Adipocyte (in vitro differentiated cells): Measurements from ENCODE around the gene STX1B.
"Not testable (repeated sequence)": the region's sequence is repeated elsewhere in the genome, so short reads cannot be mapped to it uniquely, and the experiment has no call there.

ENCODE experiments used
- DNase-seq: peaks from one replicate; pipeline ENCODE4 v3.0.0-alpha.2; 2015; ENCODE audit warnings: low read depth
- H3K27me3 ChIP-seq: replicated peaks from 2 replicates; pipeline ENCODE4 v1.7.0; 2013; ENCODE audit warnings: mild to moderate bottlenecking, low read length, moderate library complexity; ENCODE audit not compliant: control insufficient read depth, insufficient read depth
- H3K36me3 ChIP-seq: 2 replicates; pipeline ENCODE4 v1.7.0; 2013; ENCODE audit warnings: low read length, mild to moderate bottlenecking, moderate library complexity; ENCODE audit not compliant: control insufficient read depth, insufficient read depth, severe bottlenecking
- H3K4me1 ChIP-seq: 2 replicates; pipeline ENCODE4 v1.7.0; 2013; ENCODE audit warnings: mild to moderate bottlenecking, low read length, moderate library complexity; ENCODE audit not compliant: control insufficient read depth, insufficient read depth
- H3K4me3 ChIP-seq: 2 replicates; pipeline ENCODE4 v1.7.0; 2013; ENCODE audit warnings: mild to moderate bottlenecking, low read length, moderate library complexity
- H3K9ac ChIP-seq: 2 replicates; pipeline ENCODE4 v1.7.0; 2013; ENCODE audit warnings: mild to moderate bottlenecking, low read length, moderate library complexity
- H3K9me3 ChIP-seq: 2 replicates; pipeline ENCODE4 v1.7.0; 2013; ENCODE audit warnings: mild to moderate bottlenecking, low read length, moderate library complexity; ENCODE audit not compliant: control insufficient read depth

Gene STX1B

DNA sequence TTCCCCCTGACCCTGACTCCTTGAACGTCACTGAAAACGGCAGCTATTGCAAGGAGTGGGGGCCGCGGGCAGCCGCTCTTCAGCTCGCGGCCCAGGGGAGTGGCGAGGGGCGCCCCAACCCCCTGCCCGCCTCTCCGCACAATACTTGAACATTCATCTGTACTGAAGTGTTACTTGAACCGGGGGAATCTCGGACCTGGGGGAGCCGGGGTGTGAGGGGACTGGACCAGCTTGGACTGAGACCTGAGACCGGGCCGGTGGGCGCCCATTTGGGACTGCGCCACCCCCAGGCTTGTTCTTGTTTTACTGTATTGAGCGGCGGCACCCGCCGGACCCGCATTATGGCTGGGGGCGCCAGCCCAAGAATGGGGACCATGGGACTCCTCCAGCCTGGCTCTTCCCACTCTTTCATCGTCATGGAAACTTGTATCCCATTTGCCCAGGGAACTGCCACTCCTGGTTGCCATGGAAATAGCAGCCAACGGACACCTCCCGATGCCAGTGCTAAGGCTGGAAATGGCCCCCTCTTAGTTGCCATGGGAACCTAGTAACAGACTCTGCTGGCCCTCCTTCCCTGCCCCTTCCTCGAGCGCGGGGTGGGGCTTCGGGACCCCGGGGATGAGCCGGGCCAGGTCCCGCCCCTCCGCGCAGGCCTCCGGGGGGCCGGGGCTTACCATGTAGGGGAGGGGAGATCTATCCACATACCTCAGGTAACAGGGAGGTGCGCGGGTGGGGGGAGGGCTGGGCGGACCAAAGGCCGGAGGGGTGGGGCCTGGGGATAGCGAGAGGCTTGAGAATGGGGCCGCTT is 62.4 kb downstream of the STX1B start:
- Histone ChIP-seq H3K9ac (peak overlapping the region; percentile 90), H3K36me3 (peaks cover 12% of the 10 kb centered on the region), H3K4me1 (peaks cover 32% of the 10 kb centered on the region), H3K4me3 (peak overlapping the region; percentile 91), H3K27me3 (no peaks in the 10 kb centered on the region), H3K9me3 (no peaks in the 10 kb centered on the region)
- peak; percentile 98 for DNase-seq

DNA sequence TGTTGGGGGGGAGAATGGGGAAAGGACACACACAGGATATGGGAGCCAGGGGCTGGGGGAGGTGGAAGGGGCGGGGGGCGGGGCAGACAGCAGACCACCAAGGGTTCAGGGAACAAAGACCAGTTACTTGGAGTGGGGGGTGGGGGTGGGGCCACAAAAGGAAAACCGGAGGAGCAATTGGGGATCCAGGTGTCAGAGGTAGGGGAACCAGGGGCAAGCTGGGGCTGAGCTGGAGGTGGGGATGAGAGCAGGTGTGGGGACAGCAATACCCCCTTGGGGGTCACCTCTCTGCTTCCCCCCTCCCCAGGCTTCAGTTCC is 62.9 kb downstream of the STX1B start:
- Histone ChIP-seq H3K9ac (no peak overlapping the region), H3K36me3 (peaks cover 17% of the 10 kb centered on the region), H3K4me3 (no peak overlapping the region), H3K9me3 (no peaks in the 10 kb centered on the region), H3K27me3 (no peaks in the 10 kb centered on the region), H3K4me1 (peaks cover 29% of the 10 kb centered on the region)
- DNase-seq = no peak

DNA sequence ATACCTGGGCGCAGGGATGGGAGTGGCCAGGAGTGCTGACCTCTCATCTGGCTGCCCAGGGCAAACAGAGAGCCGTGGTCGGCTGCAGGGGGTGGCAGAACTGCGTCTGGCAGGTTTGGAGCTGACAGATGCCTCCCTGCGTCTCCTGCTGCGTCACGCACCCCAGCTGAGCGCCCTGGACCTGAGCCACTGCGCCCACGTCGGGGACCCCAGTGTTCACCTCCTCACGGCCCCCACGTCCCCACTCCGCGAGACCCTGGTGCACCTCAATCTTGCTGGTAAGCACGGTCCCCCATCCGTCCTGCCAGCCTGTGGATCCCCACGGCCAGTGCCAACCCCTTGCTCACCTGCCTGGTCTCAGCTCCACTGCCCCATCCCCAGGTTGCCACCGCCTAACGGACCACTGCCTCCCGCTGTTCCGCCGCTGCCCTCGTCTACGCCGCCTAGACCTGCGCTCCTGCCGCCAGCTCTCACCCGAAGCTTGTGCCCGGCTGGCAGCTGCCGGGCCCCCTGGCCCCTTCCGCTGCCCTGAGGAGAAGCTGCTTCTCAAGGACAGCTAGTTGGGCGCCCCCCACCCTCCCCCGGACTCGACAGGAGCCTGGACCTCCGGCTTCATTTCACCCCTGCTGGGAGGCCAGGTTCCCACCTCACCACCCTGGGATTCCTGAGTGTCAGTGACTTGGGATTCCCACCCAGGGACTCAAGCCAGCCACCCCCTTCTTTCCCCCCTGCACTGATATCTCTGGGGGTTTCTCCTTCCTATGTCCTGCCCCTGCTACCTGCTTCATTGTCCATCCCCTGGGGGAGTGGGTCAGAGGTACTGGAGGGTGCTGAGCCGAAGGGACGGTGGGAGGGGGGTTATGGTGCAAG is 63.5 kb downstream of the STX1B start:
- Histone ChIP-seq H3K36me3 (peaks cover 22% of the 10 kb centered on the region), H3K9ac (no peak overlapping the region), H3K27me3 (no peaks in the 10 kb centered on the region), H3K4me3 (no peak overlapping the region), H3K9me3 (no peaks in the 10 kb centered on the region), H3K4me1 (peaks cover 24% of the 10 kb centered on the region)
- no peak for DNase-seq

- Histone ChIP-seq H3K9ac (no peak overlapping the region), H3K27me3 (no peaks in the 10 kb centered on the region), H3K4me3 (no peak overlapping the region), H3K36me3 (peaks cover 22% of the 10 kb centered on the region), H3K4me1 (peaks cover 6% of the 10 kb centered on the region), H3K9me3 (no peaks in the 10 kb centered on the region)
- DNase-seq = no peak
Measured at GRCh38 chr16:30944352-30944751, 66.1 kb downstream of the STX1B start.

DNA sequence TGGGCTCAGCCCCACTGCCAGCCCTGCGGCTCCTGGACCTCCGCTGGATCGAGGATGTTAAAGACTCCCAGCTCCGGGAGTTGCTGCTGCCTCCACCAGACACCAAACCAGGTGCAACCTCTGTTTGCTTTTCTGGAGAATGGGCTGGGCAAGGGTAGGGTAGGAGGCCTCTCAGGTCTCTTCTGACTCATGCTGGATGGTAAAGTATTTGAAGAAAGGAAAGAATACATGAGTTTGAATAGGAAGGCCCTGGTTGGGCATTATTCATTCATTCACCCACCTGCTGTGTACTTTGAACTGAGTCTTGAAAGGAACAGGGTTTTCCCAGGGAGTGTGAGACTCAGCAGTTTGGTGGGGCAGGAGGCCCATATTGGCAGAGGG is 68.0 kb downstream of the STX1B start:
- peaks cover 12% of the 10 kb centered on the region for H3K4me1 ChIP-seq
- H3K9me3 ChIP-seq = no peaks in the 10 kb centered on the region
- peaks cover 22% of the 10 kb centered on the region for H3K36me3 ChIP-seq
- H3K9ac ChIP-seq = no peak overlapping the region
- no peak overlapping the region for H3K4me3 ChIP-seq
- no peaks in the 10 kb centered on the region for H3K27me3 ChIP-seq
- DNase-seq = no peak

GRCh38 chr16:30941600-30942425 is 68.6 kb downstream of the STX1B start:
- Histone ChIP-seq H3K4me1 (peaks cover 12% of the 10 kb centered on the region), H3K4me3 (no peak overlapping the region), H3K9me3 (no peaks in the 10 kb centered on the region), H3K36me3 (peaks cover 26% of the 10 kb centered on the region), H3K27me3 (no peaks in the 10 kb centered on the region), H3K9ac (peak overlapping the region; percentile 37)
- DNase-seq = peak; percentile 84

DNA sequence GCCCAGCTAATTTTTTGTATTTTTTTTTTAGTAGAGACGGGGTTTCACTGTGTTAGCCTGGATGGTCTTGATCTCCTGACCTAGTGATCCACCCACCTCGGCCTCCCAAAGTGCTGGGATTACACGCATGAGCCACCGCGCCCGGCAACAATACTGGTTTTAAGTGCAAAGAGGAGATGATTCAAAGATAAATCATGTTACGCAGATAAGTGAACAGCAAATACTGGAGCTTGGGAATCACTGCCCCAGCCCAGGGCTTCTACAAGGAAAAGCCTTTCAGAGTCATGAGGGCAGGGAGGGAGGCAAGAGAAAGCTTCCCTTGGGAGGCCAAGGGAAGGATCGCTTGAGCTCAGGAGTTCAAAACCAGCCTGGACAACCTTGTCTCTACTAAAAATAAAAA is 70.9 kb downstream of the STX1B start:
- peaks cover 27% of the 10 kb centered on the region for H3K36me3 ChIP-seq
- H3K9me3 ChIP-seq, H3K9ac ChIP-seq, H3K4me3 ChIP-seq, DNase-seq, H3K27me3 ChIP-seq: not testable (repeated sequence)
- H3K4me1 ChIP-seq = peaks cover 12% of the 10 kb centered on the region
